Epithelial cell of proximal tubule (primary cell): ENCODE measurements around the gene GDPGP1. TPM values are rescaled to one million over a fixed set of nuclear protein-coding genes. Genes with fewer than 3 reads are reported as not detected.
A peak's percentile ranks its signal among the peaks of the same experiment; 100 is the strongest.
"Not testable (repeated sequence)": the region's sequence is repeated elsewhere in the genome, so short reads cannot be mapped to it uniquely, and the experiment has no call there.

ENCODE experiments used
- DNase-seq: peaks from one replicate; pipeline ENCODE4 v3.0.0-alpha.2; 2011; ENCODE audit warnings: low read depth
- H3K4me3 ChIP-seq: 2 replicates; pipeline ENCODE4 v1.5.1; 2011; ENCODE audit warnings: low read depth, mild to moderate bottlenecking, low read length
- CTCF ChIP-seq: conservative IDR thresholded peaks from 2 replicates; pipeline ENCODE4 v1.5.1; 2012; ENCODE audit warnings: low read depth, mild to moderate bottlenecking, low read length
- total RNA-seq: library from RNA; depleted of rRNA; stranded (reverse); fragments of >200 nt; gene quantifications from 2 replicates; pipeline ENCODE4 v1.2.3, GENCODE V29; 2015

Gene GDPGP1
- total RNA-seq, 1 donor from 2014 or later, result 9.9 TPM

DNA sequence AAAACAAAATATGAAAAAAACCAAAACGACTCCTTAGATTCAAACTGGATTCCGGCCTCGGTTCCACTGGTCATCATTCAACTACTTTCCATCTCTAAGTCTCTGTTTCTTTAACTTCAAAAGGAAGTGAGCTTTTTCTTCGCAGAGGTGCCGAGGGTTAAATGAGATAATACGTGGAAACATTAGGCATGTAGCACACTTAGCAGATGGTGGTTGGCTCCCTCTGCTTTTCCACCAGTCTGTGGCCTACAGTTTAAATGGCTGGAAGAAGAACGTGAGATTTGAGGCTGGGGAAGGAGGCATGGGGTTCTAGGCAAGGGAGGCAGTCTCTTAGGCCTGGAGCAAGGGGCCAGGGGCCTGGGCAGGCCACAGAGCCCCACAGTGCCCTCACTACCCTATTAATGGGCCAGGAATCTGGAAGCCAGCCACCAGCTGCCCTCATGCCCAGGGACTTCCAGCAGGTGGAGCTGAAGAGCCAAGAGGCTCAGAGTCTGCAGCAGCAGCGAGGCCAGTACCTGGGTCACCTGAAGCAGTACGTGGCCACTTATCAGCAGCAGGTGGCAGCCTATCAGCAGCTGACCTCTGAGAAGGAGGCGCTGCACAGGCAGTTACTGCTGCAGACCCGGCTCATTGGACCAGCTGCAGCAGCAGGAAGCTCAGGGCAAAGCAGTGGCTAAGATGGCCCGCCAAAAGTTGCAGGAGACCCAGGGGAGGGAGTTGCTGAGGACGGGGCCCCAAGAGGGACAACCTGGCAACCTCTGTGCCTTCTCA, 59.2 kb downstream of the GDPGP1 start:
- peak; percentile 77 for TF ChIP-seq CTCF
- H3K4me3 ChIP-seq, DNase-seq: not testable (repeated sequence)

DNA sequence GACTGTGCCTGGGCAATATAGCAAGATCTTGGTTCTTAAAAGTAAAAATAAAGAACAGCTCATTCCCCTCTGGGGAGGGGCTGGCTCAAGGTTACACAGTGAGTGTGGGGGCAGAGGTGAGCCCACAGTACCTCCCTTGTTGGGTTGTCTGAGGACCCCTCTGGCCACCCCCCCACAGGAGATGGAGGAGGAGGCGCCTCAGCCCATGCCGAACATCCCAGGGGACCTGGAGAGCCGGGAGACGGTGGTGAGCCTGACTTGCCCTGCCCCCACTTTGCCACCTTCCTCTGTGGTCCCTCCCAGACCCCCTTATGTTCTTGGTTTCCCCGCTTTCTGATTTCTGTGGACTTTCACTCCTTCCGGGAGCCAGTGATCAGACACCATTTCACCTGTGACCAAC, 60.1 kb downstream of the GDPGP1 start:
- no peak for DNase-seq
- H3K4me3 ChIP-seq, result no peak overlapping the region
- TF ChIP-seq CTCF, result no peak

DNA sequence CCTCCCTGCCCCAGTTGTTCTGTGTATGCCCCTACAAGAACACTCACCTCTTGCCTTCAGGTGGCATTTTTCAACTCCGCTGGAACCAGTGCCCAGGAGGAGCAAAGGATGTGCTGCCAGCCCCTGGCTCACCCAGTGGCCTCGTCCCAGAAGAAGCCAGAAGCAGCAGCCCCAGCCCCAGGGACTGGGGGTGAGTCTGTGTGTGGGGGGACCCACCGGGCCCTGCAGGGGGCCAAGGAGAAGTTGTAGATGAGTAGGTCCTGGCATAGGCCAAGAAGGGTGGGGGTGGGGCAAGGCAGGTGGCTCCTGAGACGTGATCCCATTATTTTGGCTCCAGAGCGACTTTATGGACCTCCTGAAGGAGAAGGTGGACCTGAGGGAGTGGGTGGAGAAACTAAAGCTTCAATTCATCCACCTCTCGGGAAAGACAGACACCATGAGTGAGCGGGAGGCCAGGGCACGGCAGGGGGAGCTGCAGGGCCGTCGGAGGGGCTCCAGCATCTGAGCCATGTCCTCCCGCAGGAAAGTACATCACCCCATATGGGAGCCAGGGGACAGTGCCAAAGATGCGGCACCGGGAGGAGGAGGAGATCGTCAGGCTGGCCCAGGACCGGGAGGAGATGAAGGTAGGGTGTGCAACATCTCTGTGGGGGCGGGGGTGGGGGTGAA, 60.7 kb downstream of the GDPGP1 start:
- no peak for DNase-seq
- TF ChIP-seq CTCF, result no peak
- H3K4me3 ChIP-seq, result no peak overlapping the region

DNA sequence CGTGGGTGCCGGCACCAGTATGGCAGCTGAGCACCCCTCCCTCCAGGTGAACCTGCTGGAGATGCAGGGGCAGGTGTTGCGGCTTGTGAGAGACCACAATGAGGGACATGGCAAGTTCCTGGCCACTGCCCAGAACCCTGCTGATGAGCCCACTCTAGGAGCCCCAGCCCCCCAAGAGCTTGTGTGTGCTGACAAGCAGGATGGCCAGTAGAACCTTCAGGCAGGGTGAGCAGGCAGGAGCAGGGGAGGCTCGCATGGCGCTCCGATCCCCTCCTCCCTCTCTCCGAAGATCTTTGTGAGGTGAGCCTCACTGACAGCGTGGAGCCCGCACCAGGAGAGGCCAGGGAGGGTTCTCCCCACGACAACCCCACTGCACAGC, 61.2 kb downstream of the GDPGP1 start:
- no peak for DNase-seq
- no peak overlapping the region for H3K4me3 ChIP-seq
- TF ChIP-seq CTCF, result no peak

Other genes with a start within 250 kb of the GDPGP1 start
- gene ZNF710, start 232.9 kb upstream of the GDPGP1 start, total RNA-seq, result 11.4 and 19.9 TPM in 2 replicates
- gene IDH2, start 131.7 kb upstream of the GDPGP1 start, total RNA-seq, result 134 and 170 TPM in 2 replicates
- 75.6 and 89.6 TPM in 2 replicates for gene SEMA4B, start 32.9 kb upstream of the GDPGP1 start, total RNA-seq
- gene CIB1, start 268 bp upstream of the GDPGP1 start, total RNA-seq, result 76.0 and 90.9 TPM in 2 replicates
- not detected in 2 replicates for gene TTLL13, start 15.3 kb downstream of the GDPGP1 start, total RNA-seq
- 74.8 and 79.6 TPM in 2 replicates for gene NGRN, start 31.5 kb downstream of the GDPGP1 start, total RNA-seq
- gene ZNF774, start 118.1 kb downstream of the GDPGP1 start, total RNA-seq, result 1.1 and 5.9 TPM in 2 replicates
- 176 and 187 TPM in 2 replicates for gene IQGAP1, start 154.0 kb downstream of the GDPGP1 start, total RNA-seq